Tongue (tissue), 2 donors: ENCODE results near the gene ADAM19. TPM values are rescaled to one million over a fixed set of nuclear protein-coding genes. Genes with fewer than 3 reads are reported as not detected.

Experiments used
- small RNA-seq: library from RNA; depleted of rRNA; stranded (forward); fragments of <200 nt; gene quantifications from one replicate; pipeline ENCODE3, GENCODE V24; 2014; ENCODE audit warnings: low replicate concordance
- total RNA-seq: library from RNA; depleted of rRNA; stranded (reverse); fragments of >200 nt; gene quantifications from one replicate; pipeline ENCODE4 v1.2.3, GENCODE V29; 2014

Gene ADAM19
- total RNA-seq, 1 donor from 2014 or later, result 16.5 TPM

Small RNA genes within 50 kb of the gene (small RNA-seq; reads per million reads assigned to genes)
- gene RNU6-390P, result not detected

Other genes with a start within 250 kb of the ADAM19 start
- 2.1 TPM for gene NIPAL4, start 115.6 kb downstream of the ADAM19 start, total RNA-seq
- 0.10 TPM for gene SOX30, start 76.7 kb upstream of the ADAM19 start, total RNA-seq
- not detected for gene C5orf52, start 95.8 kb upstream of the ADAM19 start, total RNA-seq
- gene THG1L, start 155.6 kb upstream of the ADAM19 start, total RNA-seq, result 11.3 TPM
- gene LSM11, start 167.9 kb upstream of the ADAM19 start, total RNA-seq, result 7.5 TPM